Chondrocyte (in vitro differentiated cells): Measurements from ENCODE around the gene CLEC16A. TPM values are rescaled to one million over a fixed set of nuclear protein-coding genes. Genes with fewer than 3 reads are reported as not detected.
A peak's percentile ranks its signal among the peaks of the same experiment; 100 is the strongest.

Experiments
- DNase-seq: peaks from one replicate; pipeline ENCODE4 v3.0.0; 2021; ENCODE audit warnings: mixed read lengths, low spot score
- H3K27ac Mint-ChIP-seq: one replicate; pipeline ENCODE4 v1.8.0; 2021; ENCODE audit warnings: mild to moderate bottlenecking, moderate library complexity, mixed read lengths; ENCODE audit not compliant: unreplicated experiment
- H3K27me3 Mint-ChIP-seq: 2 replicates; pipeline ENCODE4 v1.8.0; 2021; ENCODE audit warnings: low read depth, mixed read lengths
- H3K36me3 Mint-ChIP-seq: 2 replicates; pipeline ENCODE4 v1.8.0; 2021; ENCODE audit warnings: low read depth, mixed read lengths
- H3K4me1 Mint-ChIP-seq: 2 replicates; pipeline ENCODE4 v1.8.0; 2021; ENCODE audit warnings: low read depth, mild to moderate bottlenecking, mixed read lengths
- H3K4me3 Mint-ChIP-seq: one replicate; pipeline ENCODE4 v1.8.0; 2021; ENCODE audit warnings: mild to moderate bottlenecking, moderate library complexity, mixed read lengths; ENCODE audit not compliant: unreplicated experiment
- H3K9me3 Mint-ChIP-seq: 2 replicates; pipeline ENCODE4 v1.8.0; 2021; ENCODE audit warnings: low read depth, mixed read lengths
- total RNA-seq: library from RNA; stranded (reverse); gene quantifications from 3 replicates; pipeline ENCODE4 v1.2.1, GENCODE V29; 2021
- TF ChIP-seq, protein P1 (sequence below): fragments of 200-600 bp; sonication (generic); IDR thresholded peaks from 2 replicates; pipeline ENCODE4 v1.5.0; 2021; ENCODE audit warnings: antibody characterized with exemption, mild to moderate bottlenecking, moderate library complexity

CLEC16A gene
- total RNA-seq, 1 donor from 2014 or later, result 17.9 TPM

DNA sequence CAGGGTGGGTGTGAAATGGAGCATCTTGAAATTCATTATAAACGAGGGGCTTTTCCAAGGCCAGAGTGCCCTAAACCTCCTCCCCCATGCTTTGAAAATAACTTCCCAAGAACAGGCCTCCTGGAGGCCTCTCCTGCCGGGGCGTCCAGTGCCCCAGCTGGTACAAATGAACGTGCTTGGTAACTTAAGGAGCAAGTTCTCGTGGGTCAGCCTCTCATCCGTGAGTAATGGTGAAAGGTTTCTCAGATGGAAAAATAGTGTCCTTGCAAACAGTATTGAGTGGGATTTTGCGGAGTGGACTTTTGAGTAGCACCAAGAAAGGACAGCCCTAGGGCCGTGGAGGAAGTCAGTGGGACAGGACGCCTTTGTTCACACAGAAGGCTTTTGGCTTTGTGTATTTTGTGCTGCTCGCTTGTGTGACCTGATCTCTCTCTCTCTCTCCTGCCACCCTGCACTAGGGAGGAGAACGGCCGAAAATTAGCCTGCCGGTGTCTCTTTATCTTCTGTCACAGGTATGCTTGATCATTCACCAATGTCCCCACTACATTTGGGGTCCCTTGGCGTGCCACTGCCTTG lies 34.6 kb downstream of the CLEC16A start:
- H3K9me3 Mint-ChIP-seq, result no peaks in the 10 kb centered on the region
- H3K4me3 Mint-ChIP-seq, result no peak overlapping the region
- no peaks in the 10 kb centered on the region for H3K4me1 Mint-ChIP-seq
- no peak for DNase-seq
- H3K36me3 Mint-ChIP-seq, result peaks cover 29% of the 10 kb centered on the region
- TF ChIP-seq, protein P1, sequence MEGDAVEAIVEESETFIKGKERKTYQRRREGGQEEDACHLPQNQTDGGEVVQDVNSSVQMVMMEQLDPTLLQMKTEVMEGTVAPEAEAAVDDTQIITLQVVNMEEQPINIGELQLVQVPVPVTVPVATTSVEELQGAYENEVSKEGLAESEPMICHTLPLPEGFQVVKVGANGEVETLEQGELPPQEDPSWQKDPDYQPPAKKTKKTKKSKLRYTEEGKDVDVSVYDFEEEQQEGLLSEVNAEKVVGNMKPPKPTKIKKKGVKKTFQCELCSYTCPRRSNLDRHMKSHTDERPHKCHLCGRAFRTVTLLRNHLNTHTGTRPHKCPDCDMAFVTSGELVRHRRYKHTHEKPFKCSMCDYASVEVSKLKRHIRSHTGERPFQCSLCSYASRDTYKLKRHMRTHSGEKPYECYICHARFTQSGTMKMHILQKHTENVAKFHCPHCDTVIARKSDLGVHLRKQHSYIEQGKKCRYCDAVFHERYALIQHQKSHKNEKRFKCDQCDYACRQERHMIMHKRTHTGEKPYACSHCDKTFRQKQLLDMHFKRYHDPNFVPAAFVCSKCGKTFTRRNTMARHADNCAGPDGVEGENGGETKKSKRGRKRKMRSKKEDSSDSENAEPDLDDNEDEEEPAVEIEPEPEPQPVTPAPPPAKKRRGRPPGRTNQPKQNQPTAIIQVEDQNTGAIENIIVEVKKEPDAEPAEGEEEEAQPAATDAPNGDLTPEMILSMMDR, result no peak
- H3K27me3 Mint-ChIP-seq, result no peaks in the 10 kb centered on the region
- no peak overlapping the region for H3K27ac Mint-ChIP-seq

GRCh38 chr16:10979717-10980601 lies 35.6 kb downstream of the CLEC16A start:
- Mint-ChIP-seq H3K9me3 (no peaks in the 10 kb centered on the region), H3K4me3 (no peak overlapping the region), H3K36me3 (peaks cover 28% of the 10 kb centered on the region), H3K27ac (no peak overlapping the region), H3K27me3 (no peaks in the 10 kb centered on the region), H3K4me1 (no peaks in the 10 kb centered on the region)
- TF ChIP-seq, protein P1, result no peak
- DNase-seq, result no peak

DNA sequence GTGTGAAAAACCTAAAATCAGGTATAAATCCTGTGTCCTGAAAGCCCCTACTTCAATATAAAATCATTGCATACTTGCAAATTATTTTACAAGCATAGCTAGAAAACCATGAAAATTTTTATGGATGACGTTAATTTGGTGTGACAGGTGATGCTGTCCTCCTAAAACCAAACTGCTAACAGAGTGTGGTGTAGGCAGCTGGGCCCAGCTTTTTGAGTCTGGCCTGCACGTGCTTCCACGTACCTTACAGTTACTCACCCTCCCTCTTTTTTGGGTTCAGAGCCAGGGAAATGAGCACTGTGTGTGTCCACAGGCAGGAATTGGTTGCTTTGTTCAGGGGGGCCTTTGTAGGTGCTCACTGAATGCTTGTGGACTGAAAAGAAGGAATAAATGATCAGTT lies 36.4 kb downstream of the CLEC16A start:
- peaks cover 30% of the 10 kb centered on the region for H3K36me3 Mint-ChIP-seq
- H3K27ac Mint-ChIP-seq, result no peak overlapping the region
- H3K9me3 Mint-ChIP-seq, result no peaks in the 10 kb centered on the region
- no peaks in the 10 kb centered on the region for H3K4me1 Mint-ChIP-seq
- TF ChIP-seq, protein P1, result no peak
- DNase-seq, result no peak
- H3K27me3 Mint-ChIP-seq, result no peaks in the 10 kb centered on the region
- no peak overlapping the region for H3K4me3 Mint-ChIP-seq

DNA sequence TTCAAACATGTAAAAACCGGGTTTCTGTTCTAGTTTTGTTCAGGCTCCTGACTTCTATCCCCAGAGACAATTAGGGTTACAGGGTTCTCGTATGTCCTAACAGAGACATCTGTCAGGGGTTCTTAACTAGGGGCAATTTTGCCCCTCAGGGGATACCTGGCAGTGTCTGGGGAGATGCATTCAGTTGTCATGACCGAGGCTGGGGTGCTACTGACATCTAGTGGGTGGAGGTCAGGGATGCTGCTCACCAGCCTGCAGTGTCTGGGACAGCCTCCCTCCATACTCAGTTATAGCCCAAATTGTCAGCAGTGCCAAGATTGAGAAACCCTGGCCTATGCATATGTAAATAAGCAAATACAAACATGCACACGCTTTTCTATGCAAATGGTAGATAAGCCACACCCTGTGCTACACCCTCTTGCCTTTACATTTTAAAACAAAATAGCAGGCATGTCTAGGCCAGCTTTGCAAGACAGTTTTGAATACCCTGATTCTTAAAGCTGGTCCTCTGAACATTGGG lies 37.4 kb downstream of the CLEC16A start:
- DNase-seq, result no peak

More for the DNA sequence above, 37.4 kb downstream of the CLEC16A start:
- TF ChIP-seq, protein P1, result peak; percentile 63
- Mint-ChIP-seq H3K27ac (no peak overlapping the region), H3K27me3 (no peaks in the 10 kb centered on the region), H3K4me3 (no peak overlapping the region), H3K36me3 (peaks cover 34% of the 10 kb centered on the region), H3K9me3 (no peaks in the 10 kb centered on the region), H3K4me1 (no peaks in the 10 kb centered on the region)
